K562 (cell line): ENCODE measurements around the gene UBE2N. TPM values are rescaled to one million over a fixed set of nuclear protein-coding genes. Genes with fewer than 3 reads are reported as not detected.

ENCODE experiments used
- ATAC-seq: fragments of 200-7000 bp; cut with Tn5 transposase; 3 replicates; pipeline ENCODE4 v1.9.1; 2020; ENCODE audit warnings: moderate library complexity
- BruUV-seq: library from RNA; stranded (reverse); fragments of 400-500 nt; replicated peaks from 2 replicates; lab custom pipeline; 2021; lab: Mats Ljungman, UMichigan
- CTCF ChIA-PET: fragments of 300-600 bp; formaldehyde crosslinking; extraction: SDS; loops from one replicate; lab custom pipeline; 2021; ENCODE audit warnings: low intra/inter-chr PET ratio; lab: Yijun Ruan, JAX
- POLR2A ChIA-PET: fragments of 300-600, 350-650 bp; sonication (Branson Sonifier 250); formaldehyde crosslinking; extraction: SDS; loops from one replicate; lab custom pipeline; 2021; ENCODE audit warnings: antibody characterized with exemption, inconsistent platforms; lab: Yijun Ruan, JAX
- DNase-seq, 4 experiments: peaks; one replicate each; pipeline versions ENCODE4 v3.0.0 to v3.0.0-alpha.2; 2011 to 2018; ENCODE audit warnings: low spot score in 3 of 4, mixed read lengths in 3 of 4; ENCODE audit errors: extremely low read depth in 1 of 4
- FAIRE-seq: peaks from 2 replicates; lab custom pipeline; 2011; peaks lifted over from hg19 to GRCh38; lab: Jason Lieb, UNC
- H2AFZ ChIP-seq: 2 replicates; pipeline ENCODE4 v1.6.0; 2011; ENCODE audit warnings: low read depth, low read length, control low read depth, inconsistent platforms
- H3K27ac ChIP-seq: fragments of 200-600 bp; 3 replicates; pipeline ENCODE4 v1.8.0; 2011; ENCODE audit warnings: low read depth, mild to moderate bottlenecking, control low read depth, inconsistent platforms, low read length, moderate library complexity, mixed read lengths; ENCODE audit errors: extremely low read depth
- H3K27me3 ChIP-seq, 2 experiments: fragments of 300-600 bp in 1 of 2; 2 replicates in 1 of 2; 3 replicates in 1 of 2; pipeline versions ENCODE4 v1.6.0 to v1.8.0; 2011; ENCODE audit warnings: inconsistent platforms in 2 of 2, low read length in 2 of 2, mild to moderate bottlenecking in 1 of 2, mixed read lengths in 1 of 2, moderate library complexity in 1 of 2; ENCODE audit not compliant: control insufficient read depth in 2 of 2, insufficient read depth in 2 of 2
- H3K36me3 ChIP-seq: fragments of 300-600 bp; 3 replicates; pipeline ENCODE4 v1.8.0; 2011; ENCODE audit warnings: mild to moderate bottlenecking, low read length, inconsistent platforms; ENCODE audit not compliant: control insufficient read depth, insufficient read depth
- H3K4me1 ChIP-seq, 2 experiments: fragments of 200-600 bp in 1 of 2; replicated peaks in 1 of 2; 2 replicates in 1 of 2; 3 replicates in 1 of 2; pipeline versions ENCODE4 v1.5.1 to v1.8.0; 2011; ENCODE audit warnings: inconsistent platforms in 2 of 2, low read length in 2 of 2, mild to moderate bottlenecking in 1 of 2, mixed read lengths in 1 of 2, moderate library complexity in 1 of 2; ENCODE audit not compliant: control insufficient read depth in 2 of 2, insufficient read depth in 2 of 2
- H3K4me2 ChIP-seq: 2 replicates; pipeline ENCODE4 v1.6.1; 2011; ENCODE audit warnings: low read length, control low read depth, inconsistent platforms, mixed read lengths; ENCODE audit not compliant: insufficient read depth
- H3K4me3 ChIP-seq: fragments of 200-600 bp; sonication (generic), shearing (Covaris generic); 2 replicates; pipeline ENCODE4 v1.5.1; 2016; ENCODE audit warnings: control low read depth, inconsistent platforms
- H3K79me2 ChIP-seq: fragments of 200-600 bp; 3 replicates; pipeline ENCODE4 v1.8.0; 2011; ENCODE audit warnings: low read length, inconsistent platforms; ENCODE audit not compliant: control insufficient read depth, insufficient read depth
- H3K9ac ChIP-seq, 2 experiments: 2 replicates each; pipeline versions ENCODE4 v1.6.0 to v1.6.1; 2011; ENCODE audit warnings: low read depth in 2 of 2, low read length in 2 of 2, control low read depth in 1 of 2, inconsistent platforms in 1 of 2, mild to moderate bottlenecking in 1 of 2, mixed read lengths in 1 of 2; ENCODE audit not compliant: insufficient read depth in 1 of 2
- H3K9me1 ChIP-seq: one replicate; pipeline ENCODE4 v1.6.0; 2011; ENCODE audit warnings: inconsistent platforms, mild to moderate bottlenecking, low read length, moderate library complexity; ENCODE audit not compliant: control insufficient read depth, insufficient read depth
- H3K9me3 ChIP-seq: replicated peaks from 2 replicates; pipeline ENCODE4 v1.5.1; 2011; ENCODE audit warnings: low read depth, low read length, inconsistent platforms; ENCODE audit not compliant: control insufficient read depth, insufficient read depth
- H4K20me1 ChIP-seq: replicated peaks from 2 replicates; pipeline ENCODE4 v1.6.1; 2011; ENCODE audit warnings: low read length, inconsistent platforms, mixed read lengths; ENCODE audit not compliant: control insufficient read depth, insufficient read depth
- E2F8 ChIP-seq: fragments of 450-650 bp; IDR thresholded peaks from 2 replicates; pipeline ENCODE4 v1.7.1; 2018; ENCODE audit warnings: mild to moderate bottlenecking, low read depth; ENCODE audit not compliant: partially characterized antibody
- HNRNPH1 ChIP-seq: fragments of 200-400 bp; formaldehyde crosslinking; optimal IDR thresholded peaks from 2 replicates; pipeline ENCODE3; 2017; ENCODE audit warnings: low read depth, mild to moderate bottlenecking, low read length, moderate library complexity
- LCOR ChIP-seq: sonication (generic); formaldehyde crosslinking; IDR thresholded peaks from 2 replicates; pipeline ENCODE4 v1.8.0; 2022; ENCODE audit warnings: mild to moderate bottlenecking, missing genetic modification reagents
- NFIC ChIP-seq: fragments of 450-650 bp; IDR thresholded peaks from 2 replicates; pipeline ENCODE4 v1.6.1; 2017; ENCODE audit warnings: mild to moderate bottlenecking, inconsistent platforms
- POLR2B ChIP-seq: fragments of 450-650 bp; IDR thresholded peaks from 2 replicates; pipeline ENCODE4 v1.6.1; 2018; ENCODE audit warnings: low read depth; ENCODE audit not compliant: partially characterized antibody
- RAD51 ChIP-seq: fragments of 450-650 bp; IDR thresholded peaks from 2 replicates; pipeline ENCODE4 v1.7.1; 2016; ENCODE audit warnings: low read depth, mild to moderate bottlenecking, borderline replicate concordance
- SUPT5H ChIP-seq: fragments of 450-650 bp; IDR thresholded peaks from 2 replicates; pipeline ENCODE4 v1.6.1; 2016
- XRCC3 ChIP-seq: fragments of 450-650 bp; IDR thresholded peaks from 2 replicates; pipeline ENCODE4 v1.6.1; 2017; ENCODE audit warnings: mild to moderate bottlenecking, moderate library complexity
- ZBTB9 ChIP-seq: fragments of 450-650 bp; formaldehyde crosslinking; IDR thresholded peaks from 2 replicates; pipeline ENCODE4 v1.4.0; 2020; ENCODE audit warnings: mild to moderate bottlenecking, moderate library complexity
- WGBS: fragments of 100-300 bp; shearing (Covaris generic); methylation state at CpG from one replicate; pipeline ENCODE4 v1.1.6; 2016; ENCODE audit warnings: low coverage, mixed read lengths; ENCODE audit not compliant: insufficient coverage; ENCODE audit errors: missing lambda C conversion rate; 5-methylcytosine and 5-hydroxymethylcytosine counted together
- in situ Hi-C: fragments of 300-500 bp; cut with MboI; formaldehyde crosslinking; loops from 4 replicates; pipeline ENCODE4 v1.15.0; 2018; ENCODE audit warnings: inconsistent platforms, mixed read lengths
- intact Hi-C: fragments of 100-400 bp; cut with micrococcal nuclease; formaldehyde crosslinking; loops from 2 replicates; pipeline ENCODE4 v1.14.2; 2022
- polyA plus RNA-seq, 8 experiments: library from polyadenylated mRNA; depleted of rRNA in 4 of 8; stranded (reverse) in 5 of 8; unstranded in 3 of 8; fragments of >200 nt; fragmentation: Nextera tagmentation in 2 of 8; fragmentation: Illumina TruSeq in 1 of 8; extraction: Ambion mirVana in 2 of 8; extraction: Trizol in 1 of 8; gene quantifications; 2 replicates each; pipeline versions ENCODE4 v1.2.1 to v1.2.3, GENCODE V29; 2011 to 2014; ENCODE audit warnings: inconsistent platforms in 1 of 8, missing spikeins in 1 of 8
- total RNA-seq, 7 experiments: library from RNA; depleted of rRNA in 6 of 7; stranded (reverse); fragments of >200 nt in 6 of 7; fragmentation: Illumina TruSeq in 2 of 7; extraction: Trizol in 2 of 7; gene quantifications; 2 replicates each; pipeline versions ENCODE4 v1.2.1 to v1.2.3, GENCODE V29; 2011 to 2021; ENCODE audit warnings: low replicate concordance in 1 of 7

The UBE2N gene
- total and polyA plus RNA-seq, 9 of the 15 experiments (the other 6 are each of a cell fraction or from before 2014, with no cell fraction given), result 189 to 826 (median 260) TPM

- FAIRE-seq, result no peak
- no peaks in the 10 kb centered on the region for H3K9me3 ChIP-seq
- intact Hi-C loops, result no loop called here
- in situ Hi-C loops, result loop anchor here (25.0 kb wide), 2 partner anchors 420 to 620 kb away; no protein-coding TSS in a partner anchor
- ChIA-PET CTCF (no interaction called here), POLR2A (interaction anchor here (0.7 to 1.3 kb wide), 5 partner anchors 13 to 695 kb away, joined by 3 to 6 read pairs (median 4); no protein-coding TSS in a partner anchor)
- no peak overlapping the region for H2AFZ ChIP-seq
- peaks cover 17% of the 10 kb centered on the region for H3K79me2 ChIP-seq
- H3K27me3 ChIP-seq, result no peaks in the 10 kb centered on the region
- H3K4me1 ChIP-seq, result no peaks in the 10 kb centered on the region; a peak in 1 of 5 replicates
- BruUV-seq, result no TSS peak
- H4K20me1 ChIP-seq, result no peaks in the 10 kb centered on the region; the same call in 1 of the 2 replicates
- no peak overlapping the region for H3K4me2 ChIP-seq
- no peak overlapping the region for H3K27ac ChIP-seq
- H3K4me3 ChIP-seq, result no peak overlapping the region
- ATAC-seq, result 0 out of 3 replicates have a peak, but pooled peaks have one; percentile 5
- peaks cover 64% of the 10 kb centered on the region for H3K36me3 ChIP-seq
- H3K9ac ChIP-seq, result no peak overlapping the region
- no peaks in the 10 kb centered on the region for H3K9me1 ChIP-seq
- WGBS, result 77% methylated on average over 6 of the region's 6 CpGs
- TF ChIP-seq POLR2B (peak; percentile 10), E2F8 (peak; percentile 19), NFIC (peak; percentile 68), XRCC3 (no peak), HNRNPH1 (no peak), LCOR (0 out of 2 replicates have a peak, but pooled peaks have one; percentile 21), RAD51 (no peak), ZBTB9 (no peak), SUPT5H (peak; percentile 38; the same call in 1 of the 2 replicates)
- DNase-seq, result no peak
These were observed 34.4 kb downstream of the UBE2N start for GRCh38 chr12:93407054-93407962.
